NCI-H446 treated with DMSO at 0.1 percent for 48 hours (cell line): Measurements from ENCODE around the gene UMODL1.
"Not testable (repeated sequence)": the region's sequence is repeated elsewhere in the genome, so short reads cannot be mapped to it uniquely, and the experiment has no call there.

Experiments used
- DNase-seq: peaks from one replicate; lab custom pipeline; 2025; lab: John Stamatoyannopoulos, UW

Gene UMODL1

DNA sequence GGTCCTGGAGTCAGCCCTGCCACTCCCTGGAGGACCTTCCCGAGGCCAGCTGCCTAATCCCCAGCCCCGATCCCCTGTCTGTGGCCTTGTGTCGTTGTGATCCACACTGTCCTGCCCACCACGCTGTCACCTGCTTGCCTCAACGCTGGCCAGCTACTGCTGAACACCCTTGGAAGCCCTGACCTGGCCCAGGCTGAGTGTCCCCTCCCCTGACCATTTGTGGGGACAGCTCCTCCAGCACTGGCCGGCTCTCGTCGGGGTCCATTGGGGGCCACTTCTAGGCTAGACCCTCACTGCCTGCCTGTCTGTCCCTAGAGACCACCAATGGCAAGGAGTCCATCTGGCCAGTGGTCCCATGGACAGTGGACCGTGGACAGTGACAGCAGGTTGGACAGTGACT, 12.0 kb upstream of the UMODL1 start:
- no peak for DNase-seq

DNA sequence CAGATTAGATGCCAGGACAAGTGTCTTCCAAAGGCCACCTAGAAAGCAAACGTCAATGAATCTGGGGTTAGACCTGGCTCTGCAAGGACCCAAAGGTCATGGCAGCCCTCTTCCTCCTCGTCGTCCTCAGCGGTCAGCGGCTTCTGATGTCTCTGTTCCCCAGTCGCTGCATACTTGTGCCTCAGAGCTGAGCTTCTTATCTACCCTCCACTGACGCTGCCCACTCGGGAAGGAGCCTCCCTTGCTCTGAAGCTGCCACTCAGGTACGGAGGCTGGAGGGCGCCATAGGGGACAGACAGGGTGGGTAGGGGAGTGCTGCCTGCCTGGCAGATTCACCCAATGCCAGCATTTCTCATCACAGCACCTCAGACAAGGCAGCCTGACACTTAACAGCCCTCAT, 11.4 kb upstream of the UMODL1 start:
- DNase-seq = no peak

DNA sequence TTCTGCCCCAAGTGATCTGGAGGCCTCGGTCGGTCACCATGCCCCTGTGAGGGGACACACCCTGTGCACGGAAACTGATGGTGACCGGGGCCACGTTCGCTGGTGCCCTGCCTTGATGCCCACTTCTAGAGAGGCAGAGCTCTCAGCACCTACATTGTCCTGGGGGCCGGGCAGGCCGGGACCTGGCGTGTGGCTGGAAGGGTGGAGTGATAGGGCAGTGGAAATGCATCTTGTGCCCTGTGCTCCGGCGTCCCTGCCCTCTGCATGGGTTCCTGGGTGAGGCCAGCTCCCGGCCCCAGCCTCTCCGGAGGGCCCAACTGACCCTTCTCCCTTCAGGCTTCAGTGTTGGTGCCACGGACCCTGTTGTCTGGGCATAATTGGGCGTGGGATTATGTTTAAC, 11.0 kb upstream of the UMODL1 start:
- DNase-seq = no peak

DNA sequence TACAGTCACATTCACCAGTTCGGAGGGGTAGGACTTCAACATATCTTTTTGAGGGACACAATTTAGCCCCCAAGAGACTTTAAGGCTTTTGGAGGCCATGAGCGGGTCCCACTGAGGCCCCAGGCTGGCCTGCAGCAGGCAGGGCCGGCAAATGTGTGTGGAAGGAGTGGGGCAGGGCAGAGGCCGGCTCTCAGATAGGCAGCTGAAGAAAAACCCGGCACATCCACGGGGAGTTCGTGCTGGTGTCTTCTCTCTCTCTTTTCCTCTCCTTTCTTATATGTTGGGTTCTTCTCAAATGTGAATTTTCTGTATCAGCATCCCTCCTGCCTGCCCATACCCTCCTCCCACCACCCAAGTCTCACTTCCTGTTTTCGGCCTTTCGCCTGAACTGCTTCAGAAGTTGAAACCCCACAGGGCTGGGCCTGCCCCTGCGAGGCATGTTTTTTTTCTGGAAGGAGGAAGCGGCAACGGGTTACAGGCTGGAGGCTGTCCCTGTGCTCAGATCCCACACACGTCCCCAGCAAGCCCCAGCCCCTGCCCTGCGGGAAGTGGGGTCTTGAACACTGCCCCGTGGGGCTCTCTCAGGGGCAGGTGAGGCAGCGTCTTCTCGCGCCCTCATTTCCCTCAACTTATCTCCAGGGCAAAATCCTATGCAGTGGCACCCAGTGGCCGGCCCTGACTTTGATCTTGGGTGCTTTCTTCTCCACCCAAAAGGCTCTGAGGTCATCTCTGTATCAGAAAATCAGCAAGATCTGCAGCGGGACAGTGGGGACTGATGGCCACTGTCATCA, 9.7 kb upstream of the UMODL1 start:
- no peak for DNase-seq

DNA sequence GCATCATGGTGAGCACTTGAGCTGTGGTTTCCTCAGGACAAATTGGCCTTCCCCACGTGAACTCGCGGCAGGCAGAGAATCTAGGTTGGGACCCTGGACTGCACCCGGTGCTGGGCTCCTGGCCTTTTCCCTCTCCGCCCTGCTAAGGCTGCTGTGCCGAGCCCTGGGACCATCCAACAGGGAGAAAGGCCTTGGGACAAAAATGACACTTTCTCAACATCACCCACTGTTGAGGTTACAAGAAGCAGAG, 9.2 kb upstream of the UMODL1 start:
- no peak for DNase-seq

DNA sequence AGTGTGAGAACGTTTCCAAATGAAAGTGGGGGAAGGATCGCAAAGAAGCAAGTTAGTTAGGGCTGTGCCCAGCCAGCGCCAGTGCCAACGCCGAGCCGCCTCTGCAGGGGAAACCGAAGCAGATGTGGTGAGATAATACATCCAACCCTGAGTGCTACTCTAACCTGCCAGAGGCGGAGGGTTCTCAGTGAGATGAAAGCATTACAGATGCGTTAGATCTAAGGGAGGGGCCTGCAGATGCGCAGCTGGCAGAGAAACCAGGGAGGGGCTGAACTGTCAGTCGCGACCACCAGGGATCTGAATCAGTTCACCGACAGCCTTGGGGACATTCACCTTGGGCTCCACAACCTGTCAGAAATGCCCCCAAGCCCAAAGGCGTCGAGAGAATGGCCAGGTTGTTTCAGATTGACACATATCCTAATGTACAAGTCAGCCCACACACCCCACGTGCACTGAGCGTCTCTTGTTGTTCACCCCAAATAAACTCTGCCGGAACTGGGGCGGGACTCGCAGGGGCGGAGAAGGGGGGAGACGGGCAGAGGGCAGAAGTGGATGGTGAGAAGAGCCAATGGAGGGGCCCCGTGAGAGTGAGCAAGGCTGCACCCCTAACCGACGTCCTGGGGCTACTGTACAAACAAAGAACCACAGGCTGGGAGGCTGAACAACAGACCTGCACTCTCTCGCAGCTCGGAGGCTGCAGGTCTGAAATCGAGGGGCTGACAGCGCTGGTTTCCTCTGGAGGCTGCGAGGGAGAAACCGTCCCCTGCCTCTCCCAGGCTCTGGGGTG, 8.7 kb upstream of the UMODL1 start:
- no peak for DNase-seq

DNA sequence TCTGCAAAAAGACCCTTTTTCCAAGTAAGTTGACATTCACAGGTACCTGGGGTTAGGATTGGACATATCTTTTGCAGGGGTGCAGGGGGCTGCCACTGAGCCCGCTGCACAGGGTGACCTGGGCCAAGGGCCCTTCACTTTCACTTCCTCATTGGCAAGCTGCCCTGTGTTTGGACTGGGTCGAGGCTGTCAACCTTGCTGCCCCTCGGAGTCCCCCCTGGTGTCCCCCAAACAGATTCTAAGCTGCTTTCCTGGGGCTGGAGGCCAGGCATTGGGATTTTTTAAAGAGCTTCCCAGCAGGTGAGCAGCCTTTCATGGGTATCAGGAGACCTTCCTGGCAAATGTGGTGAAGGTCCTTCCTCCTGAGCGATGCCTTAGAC, 7.9 kb upstream of the UMODL1 start:
- DNase-seq = no peak

DNA sequence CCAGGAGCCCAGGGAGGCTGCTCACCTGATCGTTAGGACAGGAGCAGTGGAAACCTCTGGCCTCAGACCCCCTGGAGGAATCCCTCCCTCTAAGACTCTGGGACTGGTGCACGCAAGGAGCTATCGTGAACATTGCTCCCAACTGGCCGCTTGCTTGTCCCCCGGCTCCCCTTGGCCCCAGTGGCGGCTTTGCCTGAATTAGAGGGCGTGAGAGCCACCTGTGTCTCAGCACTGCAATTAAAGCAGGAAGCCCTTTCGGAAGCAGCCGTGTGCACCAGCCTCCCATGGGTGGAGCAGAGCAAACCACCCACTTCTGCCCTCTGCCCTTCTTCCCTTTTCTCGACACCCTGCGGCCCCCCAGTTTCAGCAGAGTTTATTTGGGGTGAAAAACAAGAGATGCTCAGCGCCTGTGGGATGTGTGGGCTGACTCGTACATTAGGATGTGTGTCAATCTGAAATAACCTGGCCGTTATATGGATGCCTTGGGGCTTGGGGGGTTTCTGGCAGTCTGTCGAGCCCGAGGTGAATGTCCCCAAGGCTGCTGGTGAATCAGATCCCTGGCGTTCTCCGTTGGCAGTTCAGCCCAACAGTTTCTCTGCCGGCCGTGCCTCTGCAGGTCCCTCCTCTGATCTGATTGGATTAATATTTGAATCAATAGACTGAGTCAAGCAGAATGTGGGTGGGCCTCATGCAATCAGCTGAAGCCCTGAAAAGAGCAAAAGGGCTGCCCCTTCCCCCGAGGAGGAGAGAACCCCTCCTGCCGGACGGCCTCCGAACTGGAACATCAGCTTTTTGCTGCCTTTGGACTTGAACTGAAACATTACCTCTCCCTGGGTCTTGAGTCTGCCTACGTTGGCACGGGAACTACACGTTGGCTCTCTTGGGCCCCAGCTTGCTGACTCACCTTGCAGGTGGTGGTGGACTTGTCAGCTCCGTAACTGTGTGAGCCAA, 7.3 kb upstream of the UMODL1 start:
- DNase-seq = no peak

DNA sequence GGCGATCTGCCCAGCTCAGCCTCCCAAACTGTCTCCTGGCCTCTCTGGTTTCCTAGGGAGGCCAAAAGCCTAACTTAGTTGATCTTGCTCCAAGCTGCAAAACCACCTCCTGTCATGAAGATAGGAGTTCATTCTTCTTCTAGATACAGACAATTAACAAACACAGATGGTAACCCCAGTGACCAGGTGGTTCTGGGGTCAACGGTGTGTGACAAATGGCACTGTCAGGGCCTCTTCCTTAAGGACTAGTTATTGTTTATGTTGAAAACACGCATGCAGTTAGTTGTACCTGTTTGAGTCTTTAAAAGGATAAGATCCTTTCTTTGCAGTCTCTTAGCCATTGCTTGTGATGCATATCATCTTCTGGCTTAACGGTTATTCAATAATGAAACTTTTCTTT, 4.6 kb upstream of the UMODL1 start:
- no peak for DNase-seq

DNA sequence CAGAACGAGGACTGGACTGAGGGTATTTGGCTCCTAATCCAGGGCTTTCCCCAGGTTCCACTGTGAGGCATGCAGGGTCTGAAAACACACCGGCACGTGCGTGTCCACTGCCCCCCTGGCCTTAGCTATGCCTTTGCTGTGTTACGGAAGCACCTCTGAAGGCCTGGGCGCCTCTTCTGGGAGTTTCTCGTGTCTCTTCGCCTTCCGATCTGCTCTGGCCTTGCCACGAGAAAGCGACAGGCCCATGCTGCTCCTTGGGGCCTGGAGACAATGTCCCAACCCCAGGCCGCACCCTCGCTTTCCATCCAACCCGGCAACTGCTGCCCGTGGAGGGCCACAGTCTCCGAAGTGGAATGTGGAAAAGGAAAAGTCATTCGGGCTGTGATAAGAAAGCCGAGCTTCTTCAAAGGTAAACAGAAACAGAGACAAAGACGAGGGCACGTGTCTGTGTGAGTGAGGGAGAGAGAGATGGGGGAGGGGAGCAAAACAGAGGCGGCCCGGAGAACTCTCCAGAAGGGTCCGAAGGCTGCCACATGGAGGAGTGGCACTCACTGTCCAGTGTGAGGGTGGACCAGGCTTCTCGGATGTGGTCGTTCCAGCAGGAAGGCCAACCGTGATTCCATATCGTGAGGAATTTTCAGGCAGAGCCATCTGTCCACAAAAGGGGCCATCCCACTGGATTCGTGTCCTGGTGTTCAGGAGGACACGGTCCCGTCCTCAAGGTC, 3.4 kb upstream of the UMODL1 start:
- DNase-seq = no peak

DNA sequence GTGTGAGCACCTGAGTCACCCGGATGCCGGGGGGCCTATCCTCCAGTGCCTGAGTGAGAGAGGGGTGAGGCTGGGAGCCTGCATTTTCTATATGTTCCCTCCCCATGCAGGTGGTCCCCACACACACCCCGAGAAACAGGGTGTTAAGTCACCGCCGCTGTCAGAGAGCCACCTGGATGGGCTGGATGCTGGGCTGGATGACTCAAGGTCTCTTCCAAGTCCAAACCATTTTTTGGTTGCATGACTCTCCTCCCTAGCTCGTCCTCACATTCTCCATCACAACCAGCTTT, 2.9 kb upstream of the UMODL1 start:
- DNase-seq = no peak

DNA sequence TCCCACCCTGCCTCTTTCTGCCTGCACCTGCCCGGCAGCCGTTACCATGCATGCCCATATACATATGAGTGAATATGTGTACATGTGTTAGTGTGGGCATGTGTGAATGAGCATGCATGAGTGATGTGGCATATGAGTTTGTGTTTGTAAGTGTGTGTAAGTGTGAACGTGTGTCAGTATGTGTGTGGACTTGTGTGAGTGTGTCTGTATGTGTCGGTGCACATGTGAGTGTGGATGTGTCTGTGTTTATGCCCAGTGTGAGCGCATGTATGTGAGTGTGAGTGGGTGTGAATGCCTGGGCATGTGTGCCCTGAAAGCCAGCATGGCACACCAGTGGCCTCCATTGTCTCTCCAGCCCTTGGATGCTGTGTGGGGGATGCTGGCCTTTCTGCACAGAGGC, 2.5 kb upstream of the UMODL1 start:
- DNase-seq = no peak

DNA sequence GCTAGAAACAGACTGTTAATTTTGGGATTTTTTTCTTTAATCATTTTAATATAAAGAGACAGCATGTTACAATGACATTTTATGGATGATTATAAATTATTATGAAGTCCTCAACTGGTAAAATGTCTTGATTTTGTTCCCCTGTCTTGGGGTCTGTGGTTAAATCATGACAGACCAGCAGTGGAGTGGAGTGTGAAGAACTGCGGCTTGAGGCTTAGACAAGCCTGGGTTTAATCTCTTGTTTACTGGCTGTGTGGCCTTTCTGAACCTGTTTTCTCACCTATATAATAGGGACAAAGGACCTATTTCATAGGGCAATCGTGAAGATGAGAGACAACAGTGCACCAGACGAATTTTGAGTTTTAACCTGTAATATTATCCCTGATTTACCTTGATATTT, 1.8 kb upstream of the UMODL1 start:
- DNase-seq = no peak

DNA sequence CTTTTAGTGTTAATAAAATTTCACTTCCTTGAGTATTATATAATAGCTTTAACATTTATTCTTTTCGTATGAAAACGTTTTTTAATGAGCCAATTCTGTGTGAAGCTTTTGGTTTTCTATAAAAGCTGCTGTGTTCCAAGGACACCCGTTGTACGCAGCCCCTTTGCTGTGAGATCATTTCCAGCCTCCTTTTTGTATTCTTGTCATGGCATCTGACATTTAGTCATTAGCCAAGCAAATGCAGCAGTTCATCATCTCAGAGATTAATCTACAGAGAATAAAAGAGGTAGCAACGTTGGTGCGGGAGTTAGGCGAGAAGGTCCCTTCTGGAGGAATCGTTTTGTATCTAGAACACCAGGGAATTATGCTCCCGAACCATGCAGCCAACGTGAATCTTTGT, 1.3 kb upstream of the UMODL1 start:
- no peak for DNase-seq

DNA sequence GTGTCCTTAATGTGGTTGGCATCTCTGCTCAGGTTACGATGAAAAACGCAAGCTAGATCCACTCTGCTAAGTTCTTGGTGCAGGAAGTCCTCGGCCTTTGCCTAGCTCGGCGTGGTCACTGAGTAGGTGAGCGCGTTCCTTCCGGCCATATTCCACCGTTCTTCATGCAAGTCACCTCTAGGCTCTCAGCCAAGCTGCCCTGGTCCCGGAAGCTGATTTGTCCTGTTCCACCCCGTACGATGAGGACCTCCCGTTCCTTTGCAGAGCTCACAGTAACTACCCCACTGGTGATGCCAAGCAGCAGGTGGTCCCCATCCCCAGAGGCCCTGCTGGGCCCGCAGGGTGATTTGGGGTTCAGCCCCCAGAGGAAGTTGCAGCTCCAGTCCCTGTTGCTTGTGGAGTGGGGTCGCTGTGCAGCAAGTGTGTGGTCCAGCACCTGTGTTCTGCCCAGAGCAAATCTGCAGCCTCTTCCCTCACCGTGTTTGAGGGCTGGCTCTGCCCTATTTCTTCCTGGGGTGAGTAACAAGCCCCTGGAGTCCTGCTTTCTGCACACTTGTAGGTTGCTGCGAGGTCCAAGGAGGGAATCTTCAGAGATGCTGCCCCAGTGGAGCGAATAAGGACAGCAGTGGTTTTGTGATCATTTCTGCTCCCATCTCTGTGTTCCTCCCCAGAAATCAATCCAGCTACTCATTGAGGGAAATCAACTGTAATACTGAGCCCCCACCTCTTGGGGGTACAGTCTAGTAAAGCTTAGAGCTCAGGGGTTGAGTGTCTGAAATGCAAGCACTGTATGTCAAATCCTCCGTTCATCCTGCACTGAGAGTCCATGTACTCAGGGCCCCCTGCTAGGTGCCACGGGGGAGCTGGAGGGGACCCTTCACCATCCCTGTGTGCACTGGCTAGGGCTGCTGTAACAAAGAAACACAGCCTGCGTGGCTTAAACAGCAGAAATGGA, 2.3 kb downstream of the UMODL1 start:
- no peak for DNase-seq

DNA sequence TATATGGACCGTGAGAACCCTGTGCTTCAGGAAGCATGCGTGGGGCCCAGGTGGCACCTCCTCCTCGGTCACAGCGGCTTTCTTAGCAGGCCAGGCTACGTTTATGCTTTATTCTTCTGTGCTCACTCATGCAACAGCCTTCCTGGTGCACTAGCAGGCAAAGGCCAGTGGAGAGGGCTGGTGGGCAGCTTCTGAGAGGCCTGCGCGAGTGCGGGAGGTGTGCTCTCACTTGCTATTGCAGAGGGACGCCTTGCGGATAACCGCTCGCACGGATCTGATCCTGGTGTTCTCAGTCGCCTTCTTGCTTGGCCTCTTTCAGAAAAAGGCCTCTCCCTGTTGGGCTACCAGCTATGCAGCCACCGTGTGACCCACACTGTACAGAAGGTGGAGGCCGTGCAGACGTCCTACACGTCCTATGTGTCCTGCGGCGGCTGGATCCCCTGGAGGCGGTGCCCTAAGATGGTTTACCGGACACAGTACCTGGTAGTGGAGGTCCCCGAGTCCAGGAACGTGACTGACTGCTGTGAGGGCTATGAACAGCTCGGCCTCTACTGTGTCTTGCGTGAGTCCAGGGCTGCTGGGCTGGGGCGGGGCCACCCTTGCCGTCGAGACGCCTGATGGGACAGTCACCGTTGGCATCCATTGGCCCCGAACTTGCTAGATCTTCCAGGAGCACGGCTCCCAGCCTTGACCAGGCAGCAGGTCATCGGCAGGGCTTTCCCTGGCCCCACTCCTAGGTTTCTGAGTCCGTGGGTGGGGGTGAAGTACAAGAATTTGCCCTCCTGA, 4.8 kb downstream of the UMODL1 start:
- DNase-seq = no peak

DNA sequence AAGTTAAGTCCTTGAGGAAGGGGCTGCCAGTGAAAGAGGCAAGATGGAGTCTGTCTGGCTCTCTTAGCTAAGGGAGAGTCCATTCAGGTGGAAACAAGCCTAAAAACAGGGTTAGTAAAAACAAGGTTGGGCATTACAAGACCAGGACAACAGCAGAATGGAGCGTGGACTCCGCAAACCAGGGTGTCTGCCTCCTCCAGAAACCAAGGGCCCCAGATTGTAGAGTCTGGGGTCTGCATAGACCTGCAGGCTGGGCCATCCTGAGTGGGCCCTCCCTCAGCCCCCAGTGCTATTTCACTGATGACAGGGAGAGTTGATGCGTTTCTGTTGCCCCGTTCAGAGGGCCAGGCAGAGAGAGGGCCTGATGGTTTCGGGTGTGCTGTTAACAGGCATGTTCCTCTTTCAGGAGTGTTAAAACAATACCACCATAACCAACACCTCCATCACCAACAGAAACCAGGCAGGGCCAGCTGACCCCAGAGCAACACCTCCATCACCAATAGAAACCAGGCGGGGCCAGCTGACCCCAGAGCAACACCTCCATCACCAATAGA, 6.6 kb downstream of the UMODL1 start:
- not testable (repeated sequence) for DNase-seq

DNA sequence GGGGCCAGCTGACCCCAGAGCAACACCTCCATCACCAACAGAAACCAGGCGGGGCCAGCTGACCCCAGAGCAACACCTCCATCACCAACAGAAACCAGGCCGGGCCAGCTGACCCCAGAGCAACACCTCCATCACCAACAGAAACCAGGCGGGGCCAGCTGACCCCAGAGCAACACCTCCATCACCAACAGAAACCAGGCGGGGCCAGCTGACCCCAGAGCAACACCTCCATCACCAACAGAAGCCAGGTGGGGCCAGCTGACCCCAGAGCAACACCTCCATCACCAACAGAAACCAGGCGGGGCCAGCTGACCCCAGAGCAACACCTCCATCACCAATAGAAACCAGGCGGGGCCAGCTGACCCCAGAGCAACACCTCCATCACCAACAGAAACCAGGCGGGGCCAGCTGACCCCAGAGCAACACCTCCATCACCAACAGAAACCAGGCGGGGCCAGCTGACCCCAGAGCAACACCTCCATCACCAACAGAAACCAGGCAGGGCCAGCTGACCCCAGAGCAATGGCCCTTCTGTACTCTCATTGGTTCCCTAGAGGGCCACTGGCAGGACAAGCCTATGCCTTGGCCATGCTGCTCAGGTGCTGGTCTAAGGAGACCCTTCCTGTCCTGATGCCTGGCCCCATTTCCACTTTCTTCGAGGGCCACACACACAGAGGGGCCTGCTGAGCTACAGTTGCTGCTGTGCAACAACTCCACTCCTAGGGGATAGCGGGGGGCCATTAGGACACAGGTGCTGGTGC, 7.3 kb downstream of the UMODL1 start:
- DNase-seq = not testable (repeated sequence)
